Motor neuron (in vitro differentiated cells): ENCODE data around the gene RNASE13. TPM values are rescaled to one million over a fixed set of nuclear protein-coding genes. Genes with fewer than 3 reads are reported as not detected.

Experiments
- ATAC-seq, 8 experiments: fragments of 200-7000 bp; cut with Tn5 transposase; replicated peaks in 6 of 8; 2 replicates each; pipeline ENCODE4 v1.8.0; 2021; ENCODE audit warnings: mild to moderate bottlenecking in 8 of 8, moderate library complexity in 8 of 8
- H3K27ac ChIP-seq, 2 donors: fragments of 250-450 bp; sonication (Bioruptor Pico); 2 replicates each; pipeline ENCODE4 v1.9.0; 2021; ENCODE audit warnings: antibody characterized with exemption in 2 of 2, mild to moderate bottlenecking in 2 of 2, moderate library complexity in 1 of 2
- H3K4me1 ChIP-seq, 2 donors: fragments of 250-450 bp; sonication (Bioruptor Pico); replicated peaks in 1 of 2; 2 replicates each; pipeline ENCODE4 v1.6.1; 2021; ENCODE audit warnings: antibody characterized with exemption in 2 of 2, mild to moderate bottlenecking in 2 of 2, moderate library complexity in 1 of 2
- H3K4me3 ChIP-seq, 5 donors: fragments of 250-450 bp; sonication (Bioruptor Pico); 2 replicates each; pipeline ENCODE4 v1.9.0; 2021; ENCODE audit warnings: antibody characterized with exemption in 5 of 5, mild to moderate bottlenecking in 5 of 5, moderate library complexity in 4 of 5
- WGBS, 10 experiments: fragments of 450-650 bp; shearing (Covaris generic); methylation state at CpG; one replicate each; pipeline ENCODE4 v1.0.0; 2022; 5-methylcytosine and 5-hydroxymethylcytosine counted together
- in situ Hi-C, 9 experiments: fragments of 400-800 bp; cut with MboI; loops; one replicate each; pipeline ENCODE4 v1.15.0; 2021; ENCODE audit warnings: low sequenced_read_pairs in 9 of 9, low pct_unique_long_range_greater_than_20kb in 2 of 9; ENCODE audit not compliant: unreplicated experiment in 9 of 9
- total RNA-seq, 8 experiments: library from RNA; unstranded; fragments of 300-600 nt; gene quantifications; 2 replicates each; pipeline versions ENCODE4 v1.2.3 to v1.2.4, GENCODE V29; 2022

RNASE13 gene
- total RNA-seq, 8 experiments from 2014 or later, result 0.17 to 0.90 (median 0.70) TPM; not detected in 5

GRCh38 chr14:21071225-21072030 is 36.8 kb upstream of the RNASE13 start:
- in situ Hi-C loops, result no loop called here
- Histone ChIP-seq H3K4me3 (peak overlapping the region; percentile 60 to 89 (median 79)), H3K4me1 (peaks cover 11 to 16% of the 10 kb centered on the region in 2 donors), H3K27ac (peak overlapping the region; percentile 91 to 94)
- ATAC-seq, result peak; percentile 66 to 77 (median 72)
- WGBS, 10 experiments, result 0 to 7% (median 0%) methylated on average over 1 to 3 of the region's 37 CpGs; no CpG with 5 or more reads in 5 of the 10 experiments

- peak overlapping the region; percentile 91 to 94 for H3K27ac ChIP-seq
- WGBS, 10 experiments, result 0 to 7% (median 6%) methylated on average over 1 to 3 of the region's 23 CpGs; no CpG with 5 or more reads in 7 of the 10 experiments
- ATAC-seq, result peak; percentile 9 to 43 (median 22)
- peaks cover 11 to 16% of the 10 kb centered on the region in 2 donors for H3K4me1 ChIP-seq
- H3K4me3 ChIP-seq, result peak overlapping the region; percentile 60 to 89 (median 79)
- in situ Hi-C loops, result no loop called here
Measured at GRCh38 chr14:21070610-21071224, 36.1 kb upstream of the RNASE13 start.

- ATAC-seq, result peak; percentile 22 to 71 (median 59)
- in situ Hi-C loops, result no loop called here
- Histone ChIP-seq H3K4me3 (peak within 1 kb of the TSS; percentile 60 to 89 (median 79)), H3K27ac (peak within 1 kb of the TSS; percentile 91 to 94), H3K4me1 (peaks cover 11 to 16% of the 10 kb centered on the region in 2 donors)
- no CpG with 5 or more reads among the region's 63 CpGs for WGBS, 10 experiments
Measured at GRCh38 chr14:21070083-21070609, 35.5 kb upstream of the RNASE13 start, which contains the start of gene ARHGEF40. Gene ARHGEF40, plus strand, starts transcription at chr14:21070304. Its CDS starts 93 bp downstream, at chr14:21070397.

GRCh38 chr14:21069388-21070082 is 34.9 kb upstream of the RNASE13 start:
- WGBS, 10 experiments, result 0 to 7% (median 0%) methylated on average over 1 to 9 of the region's 40 CpGs; no CpG with 5 or more reads in 7 of the 10 experiments
- ATAC-seq, result peak in 7 of 8 experiments; percentile 4 to 45 (median 32)
- peak overlapping the region; percentile 60 to 89 (median 79) for H3K4me3 ChIP-seq
- peak overlapping the region; percentile 91 to 94 for H3K27ac ChIP-seq
- peaks cover 11 to 16% of the 10 kb centered on the region in 2 donors for H3K4me1 ChIP-seq
- in situ Hi-C loops, result no loop called here

- WGBS, 10 experiments, result 0 to 30% (median 20%) methylated on average over 1 to 6 of the region's 45 CpGs; no CpG with 5 or more reads in 3 of the 10 experiments
- in situ Hi-C loops, result no loop called here
- ATAC-seq, result peak in 4 of 8 experiments; percentile 5 to 9 (median 6)
- H3K4me1 ChIP-seq, result peaks cover 11 to 16% of the 10 kb centered on the region in 2 donors
- H3K4me3 ChIP-seq, result peak overlapping the region; percentile 60 to 89 (median 79)
- peak overlapping the region; percentile 91 to 94 for H3K27ac ChIP-seq
Measured at GRCh38 chr14:21068521-21069387, 34.1 kb upstream of the RNASE13 start.

- Histone ChIP-seq H3K27ac (no peak overlapping the region), H3K4me1 (peaks cover 9 to 13% of the 10 kb centered on the region in 2 donors), H3K4me3 (no peak overlapping the region)
- in situ Hi-C loops, result no loop called here
- no peak for ATAC-seq
- WGBS, 10 experiments, result 42 to 100% (median 67%) methylated on average over 3 to 7 of the region's 7 CpGs
Measured at GRCh38 chr14:21066882-21067502, 32.4 kb upstream of the RNASE13 start.

- in situ Hi-C loops, result no loop called here
- WGBS, 10 experiments, result 15 to 83% (median 47%) methylated on average over 1 to 3 of the region's 3 CpGs
- Histone ChIP-seq H3K4me1 (peaks cover 0 to 3% of the 10 kb centered on the region in 2 donors), H3K27ac (no peak overlapping the region), H3K4me3 (no peak overlapping the region)
- ATAC-seq, result peak in 1 of 8 experiments; percentile 38
Measured at GRCh38 chr14:21063479-21063878, 28.9 kb upstream of the RNASE13 start.

GRCh38 chr14:21061347-21061668 is 26.7 kb upstream of the RNASE13 start:
- in situ Hi-C loops, result no loop called here
- 62 to 100% (median 72%) methylated on average over 1 to 3 of the region's 3 CpGs; no CpG with 5 or more reads in 4 of the 10 experiments for WGBS, 10 experiments
- no peak for ATAC-seq
- H3K4me1 ChIP-seq, result no peaks in the 10 kb centered on the region
- no peak overlapping the region for H3K27ac ChIP-seq
- no peak overlapping the region for H3K4me3 ChIP-seq

- WGBS, 10 experiments, result 36 to 91% (median 73%) methylated on average over 2 to 13 of the region's 13 CpGs
- in situ Hi-C loops, result no loop called here
- H3K27ac ChIP-seq, result no peak overlapping the region
- H3K4me3 ChIP-seq, result no peak overlapping the region
- no peak for ATAC-seq
- no peaks in the 10 kb centered on the region for H3K4me1 ChIP-seq
Measured at GRCh38 chr14:21060614-21061346, 26.2 kb upstream of the RNASE13 start.

GRCh38 chr14:21059842-21060613 is 25.4 kb upstream of the RNASE13 start:
- peaks cover 0 to 4% of the 10 kb centered on the region in 2 donors for H3K4me1 ChIP-seq
- H3K4me3 ChIP-seq, result no peak overlapping the region
- in situ Hi-C loops, result no loop called here
- H3K27ac ChIP-seq, result no peak overlapping the region
- WGBS, 10 experiments, result 10 to 97% (median 78%) methylated on average over 1 to 5 of the region's 8 CpGs; no CpG with 5 or more reads in 2 of the 10 experiments
- no peak for ATAC-seq

GRCh38 chr14:21058903-21059302 is 24.3 kb upstream of the RNASE13 start:
- WGBS, 10 experiments, result 0 to 94% (median 82%) methylated on average over 1 to 4 of the region's 5 CpGs; no CpG with 5 or more reads in 3 of the 10 experiments
- ATAC-seq, result no peak

More at GRCh38 chr14:21058903-21059302, 24.3 kb upstream of the RNASE13 start:
- in situ Hi-C loops, result no loop called here
- Histone ChIP-seq H3K4me1 (peaks cover 0 to 4% of the 10 kb centered on the region in 2 donors), H3K4me3 (no peak overlapping the region), H3K27ac (no peak overlapping the region)
